Measurements from ENCODE around the gene BLOC1S3. TPM values are rescaled to one million over a fixed set of nuclear protein-coding genes. Genes with fewer than 3 reads are reported as not detected.

BLOC1S3 gene
- polyA plus RNA-seq, 3 donors, result 8.8 to 11.6 (median 10.5) TPM

GRCh38 chr19:45160870-45161737, 17.5 kb upstream of the BLOC1S3 start, which contains the start of gene NKPD1:
TSS of gene NKPD1 (minus strand) at chr19:45160982. CDS start at chr19:45160150, 832 bp downstream.
- DNase-seq (ENCODE audit: low read depth in 3 of 3, low spot score in 2 of 3), result no peak

DNA sequence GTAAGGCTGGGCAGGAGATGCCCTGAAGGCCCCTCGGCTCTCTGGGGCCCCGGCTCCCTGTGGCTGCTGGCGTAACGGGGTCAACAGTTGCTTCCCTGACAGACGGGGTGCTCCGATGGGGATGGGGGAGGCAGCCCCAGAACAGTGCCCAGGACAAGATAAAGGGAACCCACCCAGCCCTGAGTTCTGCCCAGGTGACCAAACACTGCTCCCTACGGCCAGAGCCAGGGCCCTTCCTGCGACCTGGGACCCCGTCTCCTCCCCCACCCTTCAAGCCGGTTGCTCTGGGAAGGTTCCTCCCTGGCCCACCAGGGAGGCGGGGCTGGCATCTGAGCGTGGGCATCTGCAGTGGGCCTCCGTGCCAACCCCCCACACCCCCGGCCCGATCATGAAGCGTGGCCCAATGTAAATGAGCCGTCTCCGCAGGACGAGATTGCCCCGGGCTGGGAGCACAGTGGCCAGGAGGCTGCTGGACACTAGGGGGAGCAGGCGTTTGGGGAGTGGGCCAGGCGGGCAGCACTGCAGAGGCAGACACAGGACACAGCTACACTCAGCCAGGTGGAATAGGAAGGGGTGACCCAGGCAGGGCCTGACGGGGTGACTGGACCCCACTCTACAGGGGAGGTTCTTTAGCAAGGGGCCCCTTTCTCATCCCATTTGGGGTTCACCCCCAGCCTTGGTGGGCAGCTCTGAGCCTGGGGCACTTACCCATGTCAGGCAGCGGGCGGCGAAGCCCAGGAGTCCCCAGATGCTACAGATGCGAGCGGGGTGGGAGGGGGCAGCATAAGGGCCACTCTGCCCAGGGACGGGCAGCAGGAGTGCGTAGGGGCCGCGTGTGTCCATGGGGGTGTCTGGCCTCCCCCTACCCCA, 16.6 kb upstream of the BLOC1S3 start:
- no peak for DNase-seq (ENCODE audit: low read depth in 3 of 3, low spot score in 2 of 3)

DNA sequence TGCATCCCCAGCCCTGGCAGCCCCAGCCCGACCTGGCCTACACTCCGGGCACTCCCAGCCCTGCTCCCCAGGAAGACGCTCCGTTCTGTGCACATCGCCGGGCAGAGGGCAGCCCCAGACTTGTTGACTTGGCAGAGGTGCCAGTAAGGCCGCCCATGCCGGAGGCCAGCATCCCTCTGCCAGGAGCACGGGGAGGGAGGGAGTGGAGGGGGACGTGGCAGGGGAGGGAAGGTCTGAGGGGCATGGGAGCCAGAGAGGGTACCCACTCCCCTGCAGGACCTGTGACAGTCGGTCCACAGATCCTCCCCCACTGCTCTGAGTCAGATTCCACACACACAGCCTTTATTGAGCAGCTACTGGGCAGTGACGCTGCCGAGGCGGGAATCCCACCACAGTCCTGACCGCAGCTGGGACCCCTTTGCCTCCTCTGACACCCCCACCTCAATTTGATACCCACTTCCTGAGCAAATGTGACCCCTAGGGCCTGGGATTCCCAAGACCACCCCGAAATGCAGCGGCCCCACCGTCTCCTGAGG, 15.9 kb upstream of the BLOC1S3 start:
- no peak for DNase-seq (ENCODE audit: low read depth in 3 of 3, low spot score in 2 of 3)

GRCh38 chr19:45163156-45163555, 15.4 kb upstream of the BLOC1S3 start:
- DNase-seq (ENCODE audit: low read depth in 3 of 3, low spot score in 2 of 3), result no peak

- DNase-seq (ENCODE audit: low read depth in 3 of 3, low spot score in 2 of 3), result no peak
Observed at GRCh38 chr19:45163751-45164460, 14.7 kb upstream of the BLOC1S3 start.

- no peak for DNase-seq (ENCODE audit: low read depth in 3 of 3, low spot score in 2 of 3)
Observed at GRCh38 chr19:45164577-45165335, 13.8 kb upstream of the BLOC1S3 start.

DNA sequence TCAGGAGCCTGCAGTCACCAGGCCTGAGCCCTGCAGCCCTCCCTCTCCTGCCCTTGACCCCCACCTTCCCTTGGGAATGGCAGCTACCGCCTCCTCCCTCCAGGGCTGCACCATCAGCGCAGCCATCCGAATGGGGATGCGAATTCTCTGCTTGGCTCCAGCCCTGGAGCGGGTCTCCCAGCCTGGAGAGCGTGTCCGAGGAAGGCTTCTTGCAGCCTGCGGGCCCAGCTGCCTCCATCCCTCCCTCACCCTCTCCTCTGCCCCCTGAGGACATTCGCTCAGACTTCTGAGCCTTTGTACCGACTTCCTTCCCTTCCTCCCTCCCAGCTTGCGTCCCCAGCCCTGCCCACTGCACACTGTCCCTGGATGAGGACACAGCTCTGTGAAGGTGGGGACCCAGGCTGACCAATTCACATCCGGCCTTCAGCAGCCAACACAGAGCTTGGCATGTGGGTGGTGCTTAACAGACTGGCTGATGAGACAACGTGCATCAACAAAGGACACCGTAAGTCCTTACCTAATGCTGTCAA, 11.8 kb upstream of the BLOC1S3 start:
- DNase-seq (ENCODE audit: low read depth in 3 of 3, low spot score in 2 of 3), result no peak

DNA sequence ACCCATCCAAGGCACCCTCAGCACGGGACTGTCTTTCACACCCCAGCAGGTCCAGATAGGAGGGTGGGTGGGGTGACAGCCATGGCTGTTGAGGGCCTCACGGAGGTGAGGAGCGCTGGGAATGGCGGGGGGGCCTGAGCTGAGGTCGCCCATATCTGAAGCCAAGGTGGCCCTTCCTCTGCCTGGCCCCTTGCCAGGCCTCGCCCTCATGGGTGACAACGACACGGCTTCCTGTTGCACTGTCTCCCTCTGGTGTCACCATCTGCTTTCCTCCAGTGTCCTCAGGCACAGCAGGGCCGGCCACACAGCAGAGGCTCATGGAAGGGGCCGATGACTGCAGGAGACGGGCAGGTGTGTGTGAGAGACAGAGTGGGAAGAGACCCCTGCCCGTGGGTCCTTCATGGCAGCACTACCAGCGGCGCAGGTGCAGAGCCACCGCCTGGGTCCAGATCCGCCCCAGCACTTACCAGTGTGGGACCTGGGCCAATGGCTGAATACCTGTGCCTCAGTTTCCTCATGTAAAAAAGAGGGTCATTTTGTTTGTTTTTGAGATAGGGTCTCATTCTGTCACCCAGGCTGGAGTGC, 9.7 kb upstream of the BLOC1S3 start:
- DNase-seq (ENCODE audit: low read depth in 3 of 3, low spot score in 2 of 3), result no peak

DNA sequence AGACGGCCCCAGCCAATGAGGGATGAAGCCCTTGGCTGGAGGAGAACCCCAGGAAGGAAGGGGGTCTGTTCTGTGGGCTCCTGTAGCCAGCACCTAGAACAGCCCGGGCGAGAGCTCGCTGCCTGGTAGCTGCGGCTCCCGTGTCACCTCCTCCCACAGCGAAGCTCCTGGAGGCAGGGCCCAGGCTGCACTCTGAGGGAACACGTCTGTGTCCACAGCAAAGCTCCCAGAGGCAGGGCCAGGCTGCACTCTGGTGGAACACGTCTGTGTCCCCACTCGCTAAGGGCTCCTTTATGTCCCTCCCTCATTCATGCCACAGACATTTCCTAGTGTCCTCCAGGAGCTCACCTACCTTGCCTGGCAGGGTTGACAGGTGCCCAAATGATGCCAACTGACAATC, 9.0 kb upstream of the BLOC1S3 start:
- DNase-seq (ENCODE audit: low read depth in 3 of 3, low spot score in 2 of 3), result no peak

DNA sequence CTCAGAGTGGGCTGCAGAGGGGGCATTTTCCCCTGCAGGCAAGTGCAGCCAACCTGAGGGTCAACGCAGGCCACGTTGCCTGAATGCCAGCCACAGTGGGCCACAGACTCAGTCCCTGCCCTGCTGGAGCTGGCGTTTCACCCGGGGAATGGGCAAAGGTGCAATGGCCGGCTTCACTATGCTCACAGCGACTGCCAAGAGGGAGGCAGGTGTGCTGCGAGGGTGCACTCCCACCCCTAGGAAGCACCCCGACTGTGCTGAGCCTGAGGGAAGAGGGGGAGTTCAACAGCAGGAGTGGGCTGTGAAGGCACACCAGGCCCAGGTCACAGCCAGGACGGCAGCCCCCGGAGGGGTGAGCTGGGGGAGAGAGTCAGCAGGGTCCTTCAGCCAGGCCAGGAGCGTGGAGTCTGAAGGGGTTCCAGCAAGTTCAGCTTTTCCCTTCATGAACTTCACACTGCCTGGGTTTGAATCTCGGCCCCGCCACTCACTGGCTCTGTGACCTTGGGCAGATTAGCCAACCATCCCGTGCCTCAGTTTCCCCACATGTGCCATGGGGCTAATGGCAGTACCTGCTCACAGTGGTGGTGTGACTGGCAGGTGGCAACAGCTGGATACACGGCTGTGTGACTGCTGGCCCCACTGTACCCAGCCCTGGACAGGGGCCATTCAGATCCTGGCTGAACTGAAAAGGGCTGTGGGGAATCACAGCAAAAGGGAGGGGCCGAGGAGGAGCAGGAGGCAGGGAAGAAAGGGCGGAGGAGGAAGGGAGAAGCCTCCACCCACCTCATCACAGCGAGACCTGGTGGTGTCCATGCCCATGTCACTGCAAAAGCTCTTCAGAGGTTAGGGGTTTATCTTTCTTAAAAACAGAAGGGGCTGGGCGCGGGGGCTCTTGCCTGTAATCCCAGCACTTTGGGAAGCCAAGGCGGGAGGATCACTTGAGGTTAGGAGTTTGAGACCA, 8.2 kb upstream of the BLOC1S3 start:
- no peak for DNase-seq (ENCODE audit: low read depth in 3 of 3, low spot score in 2 of 3)

DNA sequence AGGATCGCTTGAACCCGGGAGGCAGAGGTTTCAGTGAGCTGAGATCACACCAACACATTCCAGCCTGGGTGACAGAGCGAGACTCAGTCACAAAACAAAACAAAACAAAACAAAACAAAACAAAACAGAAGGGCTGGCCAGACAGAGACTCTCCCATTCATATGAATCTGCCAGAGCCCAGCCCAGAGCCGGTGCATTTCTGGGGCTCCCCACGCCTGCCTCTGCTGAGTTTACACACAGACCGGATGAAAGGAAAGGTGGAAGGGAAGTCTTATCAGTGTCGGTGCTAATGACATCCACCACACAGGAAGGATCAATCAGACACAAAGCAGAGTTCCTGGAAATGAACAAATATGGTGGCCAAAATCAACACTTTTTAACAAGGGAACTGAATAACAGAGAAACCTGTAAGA, 7.4 kb upstream of the BLOC1S3 start:
- no peak for DNase-seq (ENCODE audit: low read depth in 3 of 3, low spot score in 2 of 3)

GRCh38 chr19:45172173-45172572, 6.4 kb upstream of the BLOC1S3 start:
- no peak for DNase-seq (ENCODE audit: low read depth in 3 of 3, low spot score in 2 of 3)

GRCh38 chr19:45172611-45173208, 5.9 kb upstream of the BLOC1S3 start:
- no peak for DNase-seq (ENCODE audit: low read depth in 3 of 3, low spot score in 2 of 3)

GRCh38 chr19:45173816-45174215, 4.8 kb upstream of the BLOC1S3 start:
- no peak for DNase-seq (ENCODE audit: low read depth in 3 of 3, low spot score in 2 of 3)

DNA sequence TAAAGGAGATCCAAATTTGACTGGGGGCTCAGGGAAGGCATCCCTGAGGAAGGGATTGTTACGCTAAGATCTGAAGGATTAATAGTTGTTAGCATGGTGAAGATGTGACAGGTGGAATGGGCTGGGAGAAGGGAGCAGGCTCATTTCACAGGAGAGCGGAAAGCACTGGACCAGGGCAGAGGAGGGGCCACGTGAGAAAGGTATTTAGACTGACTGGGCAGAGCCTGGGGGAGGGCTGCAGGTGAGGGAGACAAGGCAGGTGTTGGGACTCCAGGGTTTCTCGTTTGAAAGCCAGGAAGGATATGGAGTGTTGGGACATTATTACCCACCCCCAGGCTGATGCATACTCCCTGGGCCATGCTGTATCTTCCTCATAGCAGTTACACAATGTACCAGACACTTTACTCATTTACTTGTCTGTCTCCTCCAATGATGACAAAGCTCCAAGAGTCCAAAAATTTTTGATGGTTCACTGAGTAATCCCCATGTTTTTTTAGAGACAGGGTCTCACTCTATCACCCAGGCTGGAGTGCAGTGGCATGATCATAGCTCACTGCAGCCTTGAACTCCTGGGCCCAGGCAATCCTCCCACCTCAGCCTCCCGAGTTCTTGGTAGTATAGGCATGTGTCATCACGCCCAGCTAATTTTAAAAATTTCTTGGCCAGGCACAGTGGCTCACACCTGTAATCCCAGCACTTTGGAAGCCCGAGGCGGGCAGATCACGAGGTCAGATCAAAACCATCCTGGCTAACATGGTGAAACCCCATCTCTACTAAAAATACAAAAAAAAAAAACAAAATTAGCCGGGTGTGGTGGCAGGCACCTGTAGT, 2.9 kb upstream of the BLOC1S3 start:
- no peak for DNase-seq (ENCODE audit: low read depth in 3 of 3, low spot score in 2 of 3)

GRCh38 chr19:45177817-45178261, 745 bp upstream of the BLOC1S3 start, which contains the start of gene TRAPPC6A:
TSS of gene TRAPPC6A (minus strand) at chr19:45178237. CDS start at chr19:45178218, 19 bp downstream.
- DNase-seq (ENCODE audit: low read depth in 3 of 3, low spot score in 2 of 3), result no peak

Measured in right renal cortex interstitium (tissue), 3 donors.